ENCODE measurements around the gene SLC12A6. TPM values are rescaled to one million over a fixed set of nuclear protein-coding genes. Genes with fewer than 3 reads are reported as not detected.

Gene SLC12A6
- polyA plus RNA-seq, 1 donor, result 35.1 TPM

- DNase-seq, result no peak
These were observed 5.8 kb downstream of the SLC12A6 start for GRCh38 chr15:34331809-34332208.

- no peak for DNase-seq
These were observed 7.3 kb downstream of the SLC12A6 start for GRCh38 chr15:34330279-34330678.

GRCh38 chr15:34329006-34329405 lies 8.6 kb downstream of the SLC12A6 start:
- DNase-seq, result no peak

- DNase-seq, result no peak
These were observed 9.7 kb downstream of the SLC12A6 start for GRCh38 chr15:34327906-34328305.

- no peak for DNase-seq
These were observed 12.2 kb downstream of the SLC12A6 start for GRCh38 chr15:34325368-34325767.

- no peak for DNase-seq
These were observed 12.6 kb downstream of the SLC12A6 start for GRCh38 chr15:34324933-34325332.

GRCh38 chr15:34323217-34323616 lies 14.4 kb downstream of the SLC12A6 start:
- no peak for DNase-seq

GRCh38 chr15:34318277-34319079 lies 19.1 kb downstream of the SLC12A6 start:
- DNase-seq, result no peak

- no peak for DNase-seq
These were observed 22.8 kb downstream of the SLC12A6 start for GRCh38 chr15:34314491-34315490.

- no peak for DNase-seq
These were observed 26.0 kb downstream of the SLC12A6 start for GRCh38 chr15:34311563-34311962.

GRCh38 chr15:34304613-34305012 lies 33.0 kb downstream of the SLC12A6 start:
- no peak for DNase-seq

GRCh38 chr15:34301058-34301457 lies 36.5 kb downstream of the SLC12A6 start:
- no peak for DNase-seq

GRCh38 chr15:34297059-34297458 lies 40.5 kb downstream of the SLC12A6 start:
- DNase-seq, result no peak

GRCh38 chr15:34292621-34293020 lies 45.0 kb downstream of the SLC12A6 start:
- no peak for DNase-seq

- DNase-seq, result no peak
These were observed 52.6 kb downstream of the SLC12A6 start for GRCh38 chr15:34284937-34285336.

GRCh38 chr15:34282384-34282783 lies 55.2 kb downstream of the SLC12A6 start:
- DNase-seq, result no peak

GRCh38 chr15:34280193-34280592 lies 57.4 kb downstream of the SLC12A6 start:
- no peak for DNase-seq

- no peak for DNase-seq
These were observed 58.2 kb downstream of the SLC12A6 start for GRCh38 chr15:34279368-34279767.

- no peak for DNase-seq
These were observed 61.9 kb downstream of the SLC12A6 start for GRCh38 chr15:34275721-34276120.

- DNase-seq, result no peak
These were observed 62.4 kb downstream of the SLC12A6 start for GRCh38 chr15:34275154-34275553.

GRCh38 chr15:34271493-34271892 lies 66.1 kb downstream of the SLC12A6 start:
- no peak for DNase-seq

GRCh38 chr15:34266751-34267150 lies 70.8 kb downstream of the SLC12A6 start:
- no peak for DNase-seq

- DNase-seq, result no peak
These were observed 73.5 kb downstream of the SLC12A6 start for GRCh38 chr15:34264076-34264475.
